ENCODE measurements around the gene PDE1C.

GRCh38 chr7:31974351-31974750, 95.9 kb downstream of the PDE1C start:
- TF ChIP-seq CTCF (conservative IDR thresholded peaks at IDR 0.05; ENCODE audit: low read depth, low read length) (no peak), EZH2phosphoT487 (IDR thresholded peaks at IDR 0.05; ENCODE audit: borderline replicate concordance, low read length) (no peak), EZH2 (IDR thresholded peaks at IDR 0.05; ENCODE audit: low read length, unreplicated experiment) (no peak)
